Measurements from ENCODE around the gene C19orf33. TPM values are rescaled to one million over a fixed set of nuclear protein-coding genes. Genes with fewer than 3 reads are reported as not detected.

Gene C19orf33
- total and polyA plus RNA-seq, 2 of the 8 experiments (the other 6 are each of a cell fraction or from before 2014, with no cell fraction given) = 6.0 to 36.0 TPM

DNA sequence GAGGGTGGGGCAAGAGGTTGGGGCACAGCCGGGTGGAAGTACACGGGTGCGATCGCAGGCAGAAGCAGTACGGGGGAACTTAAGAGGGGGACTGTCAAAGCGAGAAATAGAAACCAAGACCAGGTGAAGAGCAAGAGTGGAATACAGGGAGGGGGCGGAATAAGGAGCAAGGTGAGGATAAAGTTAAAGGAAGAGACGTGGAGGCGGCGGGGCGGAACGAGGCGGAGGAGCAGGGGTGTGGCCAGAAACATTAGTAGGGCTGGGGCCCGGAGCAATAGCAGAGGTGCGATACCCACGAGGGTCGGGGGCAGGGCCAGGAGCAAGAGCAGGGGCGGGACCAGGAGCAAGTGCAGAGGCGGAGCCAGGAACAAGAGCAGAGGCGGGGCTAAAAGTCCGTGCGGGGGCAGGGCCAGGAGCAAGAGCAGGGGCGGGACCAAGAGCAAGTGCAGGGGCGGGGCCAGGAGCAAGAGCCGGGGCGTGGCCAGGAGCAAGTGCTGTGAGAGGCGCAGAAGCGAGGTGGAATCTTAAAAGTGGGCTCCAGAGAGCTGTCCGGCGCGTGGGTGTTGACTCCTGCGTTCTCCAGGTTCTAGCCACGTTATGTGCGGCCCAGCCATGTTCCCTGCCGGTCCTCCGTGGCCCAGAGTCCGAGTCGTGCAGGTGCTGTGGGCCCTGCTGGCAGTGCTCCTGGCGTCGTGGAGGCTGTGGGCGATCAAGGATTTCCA lies 32.7 kb downstream of the C19orf33 start (continued):
- TF ChIP-seq BACH1 (IDR thresholded peaks at IDR 0.05; ENCODE audit: low read length) (0 out of 2 replicates have a peak, but pooled peaks have one; percentile 65), MAFK (IDR thresholded peaks at IDR 0.05; ENCODE audit: low read depth, low read length) (no peak), SIX5 (IDR thresholded peaks at IDR 0.05; ENCODE audit: low read depth, low read length) (no peak), GTF2F1 (IDR thresholded peaks at IDR 0.05; ENCODE audit: borderline replicate concordance, low read depth, low read length) (no peak), POLR2A (IDR thresholded peaks at IDR 0.05; ENCODE audit: control extremely low read depth in 1 of 2, low read depth in 2 of 2, low read length in 2 of 2) (no peak), TCF12 (IDR thresholded peaks at IDR 0.05; ENCODE audit: low read depth, low read length) (no peak), CTBP2 (IDR thresholded peaks at IDR 0.05; ENCODE audit: borderline replicate concordance, insufficient read depth, insufficient read length, low read length) (no peak), RAD21 (IDR thresholded peaks at IDR 0.05 in 1 of 2, conservative IDR thresholded peaks at IDR 0.05 in 1 of 2; ENCODE audit: low read depth in 2 of 2, low read length in 2 of 2) (no peak), CBX8 (IDR thresholded peaks at IDR 0.05; ENCODE audit: borderline replicate concordance, low read depth, low read length) (no peak), SAP30 (IDR thresholded peaks at IDR 0.05; ENCODE audit: insufficient read depth, insufficient replicate concordance, low read length) (no peak), NRF1 (IDR thresholded peaks at IDR 0.05; ENCODE audit: low read depth, low read length) (no peak)
- TF ChIP-seq, protein P1, sequence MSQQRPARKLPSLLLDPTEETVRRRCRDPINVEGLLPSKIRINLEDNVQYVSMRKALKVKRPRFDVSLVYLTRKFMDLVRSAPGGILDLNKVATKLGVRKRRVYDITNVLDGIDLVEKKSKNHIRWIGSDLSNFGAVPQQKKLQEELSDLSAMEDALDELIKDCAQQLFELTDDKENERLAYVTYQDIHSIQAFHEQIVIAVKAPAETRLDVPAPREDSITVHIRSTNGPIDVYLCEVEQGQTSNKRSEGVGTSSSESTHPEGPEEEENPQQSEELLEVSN (IDR thresholded peaks at IDR 0.05) = no peak

Data from H1 (cell line).